H7 (cell line): ENCODE measurements around the gene LIX1L. TPM values are rescaled to one million over a fixed set of nuclear protein-coding genes. Genes with fewer than 3 reads are reported as not detected.

ENCODE experiments used
- DNase-seq: peaks from one replicate; pipeline ENCODE4 v3.0.0; 2012
- H3K27me3 ChIP-seq: 2 replicates; pipeline ENCODE4 v1.6.0; 2011; ENCODE audit warnings: mild to moderate bottlenecking, low read length; ENCODE audit not compliant: control insufficient read depth, insufficient read depth
- H3K36me3 ChIP-seq: replicated peaks from 2 replicates; pipeline ENCODE4 v1.5.1; 2011; ENCODE audit warnings: low read length; ENCODE audit not compliant: control insufficient read depth, insufficient read depth
- H3K4me3 ChIP-seq: 2 replicates; pipeline ENCODE4 v1.5.1; 2011; ENCODE audit warnings: low read depth, mild to moderate bottlenecking, control low read depth, low read length, moderate library complexity; ENCODE audit not compliant: insufficient read depth
- total RNA-seq: library from RNA; depleted of rRNA; stranded (reverse); fragments of >200 nt; shearing (Covaris generic); gene quantifications from 2 replicates; pipeline ENCODE4 v1.2.3, GENCODE V29; 2014

Gene LIX1L
- total RNA-seq, 1 experiment from 2014 or later = 24.3 TPM

DNA sequence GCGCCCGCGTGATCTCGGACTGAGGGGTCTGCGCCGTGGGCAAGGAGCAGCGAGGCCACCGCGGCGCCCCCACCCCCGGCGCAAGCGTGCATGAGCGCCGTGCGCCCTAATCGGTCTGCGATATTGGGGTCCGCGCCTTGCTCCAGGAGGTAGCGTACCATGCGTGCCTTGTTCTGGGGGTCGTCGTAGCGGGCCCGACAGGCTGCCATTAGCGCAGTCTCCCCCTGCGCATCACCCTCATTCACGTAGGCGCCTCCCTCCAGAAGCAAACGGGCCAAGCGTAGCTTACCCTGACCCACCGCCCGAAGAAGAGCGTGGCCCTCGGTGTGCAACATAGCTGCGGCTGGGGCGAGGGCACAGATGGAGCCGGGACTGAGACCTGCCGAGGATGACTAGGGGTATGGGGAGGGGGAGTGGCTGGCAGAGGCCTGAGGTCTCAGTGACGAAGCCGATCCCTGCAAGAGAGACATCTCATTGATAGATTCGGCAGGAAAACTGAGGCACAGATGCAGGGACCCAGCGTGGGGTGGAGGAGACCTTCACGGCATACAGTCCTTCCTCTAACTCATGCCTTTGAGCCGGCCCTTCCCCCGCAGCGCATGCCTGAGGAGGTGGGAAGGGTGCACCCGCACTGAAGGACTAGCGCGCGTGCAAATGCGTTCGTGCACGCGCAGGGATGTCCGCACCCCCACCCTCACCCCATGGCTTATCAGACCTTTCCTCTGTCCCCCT, 3.8 kb upstream of the LIX1L start:
- Histone ChIP-seq H3K36me3 (no peaks in the 10 kb centered on the region), H3K4me3 (peak overlapping the region; percentile 87), H3K27me3 (peaks cover 65% of the 10 kb centered on the region)
- DNase-seq = peak; percentile 79

DNA sequence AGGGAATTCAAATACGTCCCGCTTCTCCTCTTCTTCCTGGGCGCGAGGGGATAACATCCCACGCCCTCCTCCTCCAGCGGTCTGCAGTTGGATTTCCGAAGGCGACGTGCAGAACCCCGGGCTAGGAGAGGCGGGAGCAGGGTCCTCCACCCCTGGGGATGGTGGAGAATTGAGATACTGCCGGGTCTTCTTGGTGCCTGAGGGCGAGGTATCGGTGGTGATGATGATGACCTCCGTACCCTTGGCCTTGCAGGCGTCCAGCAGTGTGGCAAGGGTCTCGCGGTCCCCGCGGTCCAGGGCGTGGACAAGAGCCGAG, 3.2 kb upstream of the LIX1L start:
- peak; percentile 67 for DNase-seq
- H3K4me3 ChIP-seq = peak overlapping the region; percentile 87
- no peaks in the 10 kb centered on the region for H3K36me3 ChIP-seq
- H3K27me3 ChIP-seq = peaks cover 65% of the 10 kb centered on the region

DNA sequence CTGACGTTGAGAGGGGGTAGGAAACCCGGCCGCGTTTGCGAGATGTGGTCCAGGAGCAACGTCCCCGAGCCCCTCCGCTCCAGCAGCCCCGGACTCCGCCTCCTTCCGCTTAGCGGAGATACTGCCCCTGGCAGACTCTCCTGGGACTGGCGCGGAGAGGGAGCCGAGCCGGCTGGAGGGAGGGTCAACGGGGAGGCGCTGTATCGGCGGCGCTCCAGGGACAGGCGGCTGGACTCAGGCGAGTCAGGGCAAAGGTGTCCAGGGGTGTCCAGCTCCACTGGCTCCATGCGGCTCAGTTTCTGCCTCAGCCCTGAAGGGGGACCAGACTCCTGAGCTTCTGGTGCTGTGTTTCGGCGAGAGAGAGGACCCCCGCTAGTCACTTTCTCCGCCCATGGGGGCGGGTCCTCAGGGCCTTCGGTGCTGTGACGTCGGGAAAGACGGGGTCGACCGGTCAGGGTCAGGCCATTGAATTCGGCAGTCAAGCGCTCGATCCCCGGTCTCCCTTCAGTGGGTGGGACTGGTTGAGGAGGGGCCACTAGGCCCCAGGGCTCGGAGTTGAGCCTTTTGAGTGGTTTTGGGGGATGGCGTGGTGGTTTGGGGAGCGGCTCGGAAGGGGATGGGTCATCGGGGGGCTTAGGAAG, 2.8 kb upstream of the LIX1L start:
- peak overlapping the region; percentile 87 for H3K4me3 ChIP-seq
- peak; percentile 94 for DNase-seq
- no peaks in the 10 kb centered on the region for H3K36me3 ChIP-seq
- peaks cover 67% of the 10 kb centered on the region for H3K27me3 ChIP-seq

DNA sequence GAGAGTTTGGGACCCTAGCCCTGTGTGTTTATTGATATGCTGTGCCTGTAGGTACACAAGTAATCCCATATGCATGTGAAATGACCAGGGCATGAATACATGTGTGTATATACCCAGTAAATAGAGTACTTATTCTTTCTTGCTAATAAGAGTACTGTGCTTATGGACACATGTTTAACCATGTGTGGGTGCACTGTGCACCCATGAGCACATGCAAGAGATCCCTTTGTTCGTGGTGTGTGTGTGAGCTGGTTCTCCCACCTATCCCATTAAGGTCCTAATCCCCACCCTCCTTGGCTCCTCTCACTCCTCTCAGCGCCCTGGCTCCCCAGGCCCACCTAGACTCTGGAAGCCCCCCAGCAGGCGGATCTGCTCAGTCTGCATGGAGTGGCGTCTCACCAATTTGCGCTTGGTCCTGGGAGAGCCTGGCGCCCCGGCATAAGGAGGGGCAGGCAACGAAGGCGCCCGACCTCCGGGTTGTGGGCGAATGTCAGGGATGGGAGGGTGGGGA, 2.2 kb upstream of the LIX1L start:
- peaks cover 68% of the 10 kb centered on the region for H3K27me3 ChIP-seq

DNA sequence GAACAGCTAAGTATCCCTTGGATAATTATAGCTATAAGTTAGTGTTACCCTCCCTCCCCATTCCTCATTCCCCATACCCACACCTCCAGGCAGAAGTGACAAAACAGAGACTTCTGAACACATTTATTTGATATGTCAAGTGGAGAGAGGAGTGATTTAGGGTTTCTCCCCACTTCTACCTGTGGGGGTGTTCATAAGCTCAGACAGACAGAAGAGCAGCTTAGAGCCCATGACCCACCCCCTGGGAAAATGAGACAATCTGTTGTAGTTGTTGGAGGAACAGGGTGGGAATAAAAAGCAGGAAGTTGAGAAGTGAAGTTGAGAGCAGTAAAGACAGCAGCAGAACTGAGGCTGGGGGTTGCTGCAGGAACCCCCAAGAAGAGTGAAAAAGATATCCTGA, 1.5 kb upstream of the LIX1L start:
- Histone ChIP-seq H3K27me3 (peaks cover 68% of the 10 kb centered on the region), H3K4me3 (no peak overlapping the region), H3K36me3 (no peaks in the 10 kb centered on the region)
- no peak for DNase-seq

More for the DNA sequence above, 2.2 kb upstream of the LIX1L start:
- Histone ChIP-seq H3K36me3 (no peaks in the 10 kb centered on the region), H3K4me3 (peak overlapping the region; percentile 87)
- no peak for DNase-seq

DNA sequence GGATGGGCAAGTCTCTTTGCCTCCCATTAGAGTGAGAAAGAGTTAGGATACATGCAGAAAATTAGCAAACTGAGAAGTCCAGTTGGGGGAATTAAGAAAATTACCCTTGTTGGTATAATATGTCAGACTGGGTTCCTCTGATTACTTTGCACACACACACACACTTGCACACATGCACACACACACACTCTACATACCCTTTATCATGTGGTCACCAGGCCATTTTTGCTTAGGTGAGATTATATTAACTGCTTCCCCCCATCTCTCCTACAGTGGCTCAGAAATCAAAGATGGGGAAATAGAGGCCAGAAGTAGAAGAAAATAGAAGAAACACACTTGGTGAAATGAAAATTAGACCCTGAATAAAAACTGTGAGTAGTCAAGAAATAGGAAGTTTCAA, 917 bp upstream of the LIX1L start:
- Histone ChIP-seq H3K27me3 (peaks cover 62% of the 10 kb centered on the region), H3K36me3 (no peaks in the 10 kb centered on the region), H3K4me3 (no peak overlapping the region)
- no peak for DNase-seq

DNA sequence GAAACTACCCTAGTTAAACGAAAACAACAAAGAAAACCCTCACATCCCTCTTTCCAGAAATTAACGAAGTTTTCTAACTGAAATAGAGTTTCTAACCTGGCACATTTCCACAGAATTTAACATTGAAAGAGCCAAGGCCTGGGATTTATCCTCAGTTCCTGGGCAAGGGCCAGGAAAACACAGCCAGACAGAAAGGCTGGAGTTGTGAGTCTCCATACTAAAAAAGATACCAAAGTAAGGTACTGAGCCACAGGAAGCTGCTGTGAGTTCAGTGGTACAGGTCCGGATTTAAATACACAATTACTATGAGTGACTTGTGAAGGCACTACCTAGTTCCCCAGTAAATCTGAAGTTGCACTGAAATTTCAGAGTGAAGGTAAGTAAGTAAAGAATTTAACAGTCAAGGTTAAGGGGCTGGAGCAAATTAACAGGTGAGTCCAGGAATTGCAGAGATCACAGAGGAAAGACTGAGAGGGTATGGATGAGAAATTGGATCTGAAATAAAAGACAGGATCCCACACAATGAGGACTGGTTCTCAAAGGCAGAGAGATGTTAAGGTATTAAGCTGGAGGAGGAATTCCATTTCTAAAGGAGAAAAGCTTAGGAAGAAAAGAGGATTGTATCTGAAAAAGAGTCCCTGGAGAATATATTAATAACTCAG, 905 bp downstream of the LIX1L start:
- H3K27me3 ChIP-seq = peaks cover 44% of the 10 kb centered on the region
- peak; percentile 26 for DNase-seq
- peak overlapping the region; percentile 77 for H3K4me3 ChIP-seq
- no peaks in the 10 kb centered on the region for H3K36me3 ChIP-seq

DNA sequence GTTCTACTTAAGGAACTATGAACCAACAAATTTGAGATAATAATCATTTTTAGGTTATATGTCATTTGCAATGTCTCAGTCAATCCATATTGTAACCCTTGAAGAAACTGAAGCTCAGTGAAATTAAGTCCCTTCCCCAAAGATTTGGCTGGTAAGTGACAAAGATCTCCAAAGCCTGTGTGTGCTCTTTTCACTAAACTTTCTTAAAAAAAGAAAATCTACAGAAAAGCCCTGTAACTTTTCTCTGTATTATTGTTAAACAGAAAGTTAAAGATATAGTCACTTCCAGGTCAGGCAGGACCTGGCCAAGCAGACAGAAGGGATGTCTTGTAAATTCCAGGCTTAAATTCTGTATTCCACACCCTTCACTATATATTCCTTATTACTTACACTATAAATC, 1.5 kb downstream of the LIX1L start:
- Histone ChIP-seq H3K4me3 (no peak overlapping the region; the same call in 1 of the 2 replicates), H3K36me3 (no peaks in the 10 kb centered on the region), H3K27me3 (peaks cover 38% of the 10 kb centered on the region)
- no peak for DNase-seq

DNA sequence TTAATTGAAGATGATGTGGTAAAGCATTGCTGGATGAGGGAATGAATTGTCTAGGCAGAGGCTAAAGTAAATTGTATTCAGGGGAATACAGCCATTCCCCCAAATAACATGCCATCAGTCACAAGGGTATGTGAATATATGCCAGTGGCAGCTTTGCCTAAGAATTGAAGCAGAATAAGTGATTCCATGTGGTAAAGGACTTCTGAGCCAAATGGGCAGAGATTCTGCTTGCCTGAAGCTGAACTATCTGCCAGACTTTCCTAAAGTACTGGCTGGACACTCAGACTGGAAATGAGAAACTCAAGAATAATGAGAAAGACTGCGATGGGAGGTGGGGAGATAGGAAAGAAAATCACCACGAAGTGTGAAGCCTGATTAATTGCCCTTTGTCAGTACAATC, 2.4 kb downstream of the LIX1L start:
- H3K27me3 ChIP-seq = peaks cover 30% of the 10 kb centered on the region
- no peak for DNase-seq
- H3K36me3 ChIP-seq = no peaks in the 10 kb centered on the region
- H3K4me3 ChIP-seq = no peak overlapping the region

DNA sequence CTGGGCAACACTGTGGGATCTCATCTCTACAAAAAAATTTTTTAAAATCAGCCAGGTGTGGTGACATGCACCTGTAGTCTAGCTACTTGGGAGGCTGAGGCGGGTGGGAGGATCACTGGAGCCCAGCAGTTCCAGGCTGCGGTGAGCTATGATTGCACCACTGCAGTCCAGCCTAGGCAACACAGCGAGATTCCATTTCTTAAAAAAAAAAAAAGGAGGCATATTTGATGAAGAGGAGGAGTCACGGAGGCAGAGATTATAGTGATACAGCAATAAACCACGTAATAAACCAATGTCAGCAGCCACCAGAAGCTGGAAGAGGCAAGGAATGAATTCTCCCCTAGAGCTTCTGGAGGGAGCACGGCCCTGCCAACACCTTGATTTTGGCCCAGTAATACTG, 4.0 kb downstream of the LIX1L start:
- Histone ChIP-seq H3K4me3 (no peak overlapping the region), H3K36me3 (no peaks in the 10 kb centered on the region), H3K27me3 (peaks cover 15% of the 10 kb centered on the region)
- DNase-seq = no peak

DNA sequence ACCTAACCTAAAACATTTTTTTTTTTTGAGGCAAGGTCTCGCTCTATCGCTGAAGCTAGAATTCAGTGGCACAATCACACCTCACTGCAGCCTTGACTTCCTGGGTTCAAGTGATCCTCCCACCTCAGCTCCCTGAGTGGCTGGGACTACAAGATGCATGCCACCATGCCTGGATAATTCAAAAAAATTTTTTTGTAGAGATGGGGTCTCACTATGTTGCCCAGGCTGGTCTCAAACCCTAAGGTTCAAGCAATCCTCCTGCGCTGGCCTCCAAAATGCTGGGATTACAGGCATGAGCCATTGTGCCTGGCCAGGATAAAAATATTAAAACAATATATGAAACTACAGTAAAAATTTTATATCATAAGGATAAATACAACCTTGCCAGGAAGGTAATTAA, 4.9 kb downstream of the LIX1L start:
- no peak overlapping the region for H3K4me3 ChIP-seq
- peaks cover 7% of the 10 kb centered on the region; the same call in 1 of the 2 replicates for H3K27me3 ChIP-seq
- no peaks in the 10 kb centered on the region for H3K36me3 ChIP-seq
- DNase-seq = no peak

DNA sequence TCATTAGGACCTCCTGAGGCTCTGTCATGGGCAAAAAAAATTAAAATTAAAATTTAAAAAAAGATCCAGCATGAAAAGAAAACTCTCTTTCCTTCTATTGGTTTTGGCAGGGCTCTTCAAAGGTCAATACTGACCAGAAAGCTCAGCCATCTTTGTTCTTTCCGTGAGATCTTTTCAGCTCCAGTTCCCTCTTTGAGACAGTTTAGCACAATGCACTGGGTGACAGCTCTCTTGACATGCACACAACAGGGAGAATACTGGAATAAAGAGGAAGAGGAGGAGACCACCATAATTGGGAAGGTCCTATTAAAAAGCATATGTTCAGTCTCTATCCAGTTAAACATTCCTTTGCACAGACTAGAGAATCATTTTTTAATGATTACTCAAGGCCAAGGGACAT, 6.3 kb downstream of the LIX1L start:
- no peaks in the 10 kb centered on the region for H3K36me3 ChIP-seq
- H3K4me3 ChIP-seq = no peak overlapping the region
- DNase-seq = no peak
- H3K27me3 ChIP-seq = peaks cover 3% of the 10 kb centered on the region; the same call in 1 of the 2 replicates

DNA sequence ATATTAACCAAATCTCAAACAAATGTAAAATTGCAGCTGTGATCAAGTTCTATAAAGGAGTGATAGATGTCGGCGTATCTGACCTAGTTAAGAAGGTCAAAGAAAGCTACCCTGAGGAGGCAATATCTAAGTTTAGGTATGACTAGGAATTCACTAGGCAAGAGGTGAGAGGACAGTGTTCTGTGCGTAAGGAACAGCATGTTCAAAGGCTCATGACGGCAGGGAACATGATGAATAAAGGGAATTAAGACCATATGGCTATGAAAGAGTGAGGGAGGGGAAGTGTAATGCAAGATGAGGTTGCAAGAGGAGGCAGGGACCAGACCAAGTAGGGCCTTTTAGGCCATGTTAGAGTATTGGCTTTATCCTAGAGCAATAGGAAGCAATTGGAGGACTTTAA, 8.6 kb downstream of the LIX1L start:
- H3K4me3 ChIP-seq = no peak overlapping the region
- H3K27me3 ChIP-seq = no peaks in the 10 kb centered on the region
- no peaks in the 10 kb centered on the region for H3K36me3 ChIP-seq
- DNase-seq = no peak

DNA sequence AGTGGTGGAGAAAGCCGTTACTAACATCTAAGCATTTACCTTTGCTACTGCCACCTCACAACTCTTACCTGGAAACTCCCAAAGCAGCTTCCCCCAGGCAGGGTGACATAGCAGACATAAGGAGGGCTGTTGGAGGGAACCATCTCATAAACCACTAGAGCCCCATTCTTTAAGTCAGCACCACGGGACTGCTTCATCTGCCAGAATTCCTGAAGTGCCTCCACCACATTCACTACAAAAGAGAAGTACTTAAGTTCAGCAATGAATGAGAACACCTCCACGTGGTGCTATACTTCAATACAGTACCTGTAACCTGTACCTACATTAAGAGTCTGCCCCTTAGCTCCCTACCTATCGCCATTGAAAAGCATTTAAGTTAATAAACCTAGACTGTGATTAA, 10.3 kb downstream of the LIX1L start:
- H3K27me3 ChIP-seq = no peaks in the 10 kb centered on the region
- no peak overlapping the region for H3K4me3 ChIP-seq
- H3K36me3 ChIP-seq = no peaks in the 10 kb centered on the region
- DNase-seq = peak; percentile 52

DNA sequence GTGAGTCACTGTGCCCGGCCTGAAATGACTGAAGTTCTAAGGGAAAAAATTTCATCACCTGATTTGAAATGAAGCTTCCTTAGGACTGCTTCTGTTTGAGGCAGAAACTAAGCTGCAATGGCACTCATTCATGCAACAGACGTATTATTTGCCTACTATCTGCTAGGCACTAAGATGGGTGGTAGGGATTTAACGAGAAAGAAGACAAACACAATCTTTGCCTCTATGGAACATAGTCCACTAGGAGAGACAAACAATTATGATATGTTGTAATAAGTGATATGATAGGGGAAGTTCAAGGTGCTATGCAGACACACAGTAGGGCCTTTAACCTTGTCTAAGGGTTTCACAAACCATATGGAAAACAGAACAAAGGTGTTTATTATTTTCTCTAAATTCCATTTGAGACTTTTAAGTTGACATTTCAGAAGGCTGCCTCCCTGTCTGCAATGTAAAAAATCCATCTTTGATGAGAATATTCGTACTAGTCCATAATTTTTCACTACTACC, 11.3 kb downstream of the LIX1L start:
- Histone ChIP-seq H3K4me3 (no peak overlapping the region), H3K36me3 (no peaks in the 10 kb centered on the region), H3K27me3 (no peaks in the 10 kb centered on the region)
- no peak for DNase-seq
